Left forelimb (tissue), 1 donor: ENCODE results near the gene SLC25A43.
"Not testable (repeated sequence)": the region's sequence is repeated elsewhere in the genome, so short reads cannot be mapped to it uniquely, and the experiment has no call there.

Source experiments
- DNase-seq: peaks from one replicate; pipeline ENCODE4 v3.0.0-alpha.2; 2018; ENCODE audit warnings: low spot score

The SLC25A43 gene

GRCh38 chrX:119467842-119468550, 68.9 kb downstream of the SLC25A43 start, which contains the start of gene SLC25A5:
TSS of gene SLC25A5 (plus strand) at chrX:119468444. CDS start at chrX:119468516, 72 bp downstream.
- DNase-seq: peak; percentile 83

GRCh38 chrX:119468551-119469312, 69.6 kb downstream of the SLC25A43 start:
- peak; percentile 86 for DNase-seq

- DNase-seq: no peak
Observed at GRCh38 chrX:119469313-119469635, 70.1 kb downstream of the SLC25A43 start.

GRCh38 chrX:119474615-119475388, 75.7 kb downstream of the SLC25A43 start:
- DNase-seq: no peak

- no peak for DNase-seq
Observed at GRCh38 chrX:119475389-119476101, 76.4 kb downstream of the SLC25A43 start.

GRCh38 chrX:119477812-119478232, 78.7 kb downstream of the SLC25A43 start:
- DNase-seq: no peak

GRCh38 chrX:119478504-119478903, 79.4 kb downstream of the SLC25A43 start:
- DNase-seq: no peak

- no peak for DNase-seq
Observed at GRCh38 chrX:119479845-119480244, 80.7 kb downstream of the SLC25A43 start.

GRCh38 chrX:119481323-119481801, 82.2 kb downstream of the SLC25A43 start:
- DNase-seq: no peak

- no peak for DNase-seq
Observed at GRCh38 chrX:119482041-119482440, 82.9 kb downstream of the SLC25A43 start.

- peak; percentile 65 for DNase-seq
Observed at GRCh38 chrX:119482481-119483480, 83.6 kb downstream of the SLC25A43 start.

GRCh38 chrX:119486745-119487144, 87.6 kb downstream of the SLC25A43 start:
- DNase-seq: no peak

GRCh38 chrX:119487766-119488165, 88.6 kb downstream of the SLC25A43 start:
- not testable (repeated sequence) for DNase-seq

- DNase-seq: no peak
Observed at GRCh38 chrX:119488749-119489148, 89.6 kb downstream of the SLC25A43 start.

GRCh38 chrX:119489212-119490074, 90.3 kb downstream of the SLC25A43 start:
- DNase-seq: no peak

GRCh38 chrX:119492463-119492862, 93.3 kb downstream of the SLC25A43 start:
- no peak for DNase-seq

GRCh38 chrX:119493851-119494495, 94.8 kb downstream of the SLC25A43 start:
- DNase-seq: not testable (repeated sequence)

GRCh38 chrX:119495734-119496726, 96.9 kb downstream of the SLC25A43 start:
- DNase-seq: no peak
